GM19455 (cell line): ENCODE measurements around the gene SKOR2.
"Not testable (repeated sequence)": the region's sequence is repeated elsewhere in the genome, so short reads cannot be mapped to it uniquely, and the experiment has no call there.

Experiments
- ATAC-seq: cut with Tn5 transposase; IDR thresholded peaks from one replicate; pipeline ENCODE4 v1.9.1; 2021; ENCODE audit not compliant: unreplicated experiment

The SKOR2 gene

DNA sequence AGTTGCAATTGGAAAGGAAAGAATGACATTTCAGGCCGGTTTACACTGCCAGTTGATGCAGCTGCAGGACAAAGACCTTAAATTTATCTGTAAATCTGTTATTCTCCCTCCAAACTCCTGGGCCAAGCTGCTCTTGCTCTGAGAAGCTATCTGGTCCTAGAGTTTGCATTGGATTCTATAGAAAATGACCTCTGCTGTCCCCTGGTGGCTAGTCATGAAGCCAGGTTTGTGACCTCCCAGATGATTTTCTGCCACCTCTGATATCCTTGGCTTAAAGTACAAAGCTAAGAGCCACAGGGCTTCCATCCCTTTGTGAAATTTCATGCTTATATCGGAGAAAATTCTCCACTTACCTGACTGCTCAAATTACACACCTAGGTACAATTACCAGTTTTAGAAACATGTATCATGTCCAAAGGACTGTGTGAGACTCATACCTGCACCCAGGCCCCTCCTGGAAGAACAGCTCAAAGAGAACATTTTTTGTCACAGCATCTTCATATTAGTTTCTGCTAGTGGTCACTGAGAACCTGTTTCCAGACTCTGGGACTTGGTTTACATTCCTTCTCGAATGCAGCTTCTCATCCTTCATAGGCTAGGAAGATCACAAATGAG is 46.4 kb downstream of the SKOR2 start:
- ATAC-seq, result no peak

DNA sequence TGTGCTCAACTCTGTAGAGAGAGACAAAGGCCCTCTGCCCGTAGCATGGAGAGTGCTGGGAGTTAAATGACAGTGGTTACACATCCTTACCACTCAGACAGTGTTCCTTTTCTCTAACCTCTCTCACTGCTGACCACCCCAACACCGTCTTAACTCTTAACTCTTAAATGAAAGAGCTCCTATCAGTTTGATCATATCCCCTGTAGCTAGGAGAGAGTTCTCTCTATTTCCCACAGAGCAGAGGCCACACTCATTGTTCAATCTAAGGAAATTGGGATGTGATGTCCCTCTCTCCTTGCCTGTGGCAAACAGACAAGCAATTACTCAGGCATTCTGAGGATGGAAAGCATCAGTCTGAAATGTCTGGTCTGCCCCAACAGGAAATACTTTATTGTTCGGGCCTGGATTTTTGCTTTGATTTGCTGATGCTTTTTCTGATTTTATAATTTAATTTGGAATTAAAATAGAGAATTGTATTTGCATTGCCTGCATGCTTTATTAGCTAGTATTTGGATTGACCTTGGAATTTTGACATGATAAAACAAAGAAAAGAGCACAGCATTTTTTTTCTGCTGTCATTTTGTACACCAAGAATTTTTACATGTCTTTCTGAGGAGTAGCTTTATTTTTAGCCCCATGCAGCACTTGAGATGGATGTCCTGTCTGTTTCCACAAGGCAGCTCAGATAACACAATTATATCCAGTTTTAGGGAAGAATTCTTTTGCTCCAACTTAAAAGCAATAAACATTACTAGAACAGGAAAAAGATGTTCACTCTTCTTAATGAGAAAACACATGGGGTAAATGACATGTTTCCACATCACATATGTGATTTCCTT is 47.6 kb downstream of the SKOR2 start:
- ATAC-seq, result no peak

DNA sequence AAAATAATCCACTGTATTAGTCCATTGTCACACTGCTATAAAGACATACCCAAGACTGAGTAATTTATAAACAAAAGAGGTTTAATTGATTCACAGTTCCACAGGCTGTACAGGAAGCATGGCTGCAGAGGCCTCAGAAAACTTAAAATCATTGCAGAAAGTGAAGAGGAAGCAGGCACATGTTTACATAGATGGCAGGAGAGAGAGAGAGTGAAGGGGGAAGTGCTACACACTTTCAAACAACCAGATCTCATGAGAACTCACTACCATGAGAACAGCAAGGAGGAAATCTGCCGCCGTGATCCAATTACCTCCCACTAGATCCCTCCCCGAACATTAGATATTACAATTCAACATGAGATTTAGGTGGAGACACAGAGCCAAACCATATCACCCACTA is 55.5 kb downstream of the SKOR2 start:
- not testable (repeated sequence) for ATAC-seq

DNA sequence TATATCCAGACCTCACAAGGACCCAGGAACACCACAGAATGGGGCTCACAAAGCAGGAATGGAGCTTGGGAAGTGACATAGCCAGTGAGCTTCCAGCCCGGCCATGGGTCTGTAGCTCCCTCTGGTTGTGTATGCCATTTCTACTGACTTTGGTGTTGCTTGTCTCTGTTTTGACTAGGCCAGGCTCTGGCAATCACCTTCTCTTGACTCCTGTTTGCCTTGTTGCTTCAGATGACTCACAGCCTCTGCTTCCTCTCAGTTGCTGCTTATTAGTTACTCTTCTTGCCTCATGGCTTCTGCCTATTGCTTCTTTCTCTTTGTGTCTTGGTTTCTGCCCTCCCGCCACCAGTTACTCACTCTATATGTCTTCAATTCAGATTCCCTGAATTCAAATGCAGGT is 59.5 kb downstream of the SKOR2 start:
- ATAC-seq, result no peak

DNA sequence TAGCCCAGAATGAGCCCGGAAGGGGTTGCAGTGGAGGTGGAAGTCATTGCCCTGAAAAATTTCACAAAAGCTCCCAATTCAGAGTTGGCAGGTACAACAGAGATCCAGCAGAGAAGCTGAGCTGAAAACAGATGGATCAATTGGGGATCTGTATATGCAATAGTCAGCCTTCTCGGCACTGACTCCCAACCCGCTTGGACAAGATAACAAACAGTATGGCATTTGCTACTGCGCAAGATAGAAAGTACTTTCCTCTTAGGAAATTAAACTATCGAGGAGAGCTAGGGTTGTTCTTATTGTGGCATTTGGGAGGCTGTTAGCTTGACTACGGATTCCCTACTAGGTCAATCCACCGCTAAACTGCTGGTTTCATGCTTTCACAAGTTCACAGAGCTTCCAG is 63.7 kb downstream of the SKOR2 start:
- ATAC-seq, result no peak

DNA sequence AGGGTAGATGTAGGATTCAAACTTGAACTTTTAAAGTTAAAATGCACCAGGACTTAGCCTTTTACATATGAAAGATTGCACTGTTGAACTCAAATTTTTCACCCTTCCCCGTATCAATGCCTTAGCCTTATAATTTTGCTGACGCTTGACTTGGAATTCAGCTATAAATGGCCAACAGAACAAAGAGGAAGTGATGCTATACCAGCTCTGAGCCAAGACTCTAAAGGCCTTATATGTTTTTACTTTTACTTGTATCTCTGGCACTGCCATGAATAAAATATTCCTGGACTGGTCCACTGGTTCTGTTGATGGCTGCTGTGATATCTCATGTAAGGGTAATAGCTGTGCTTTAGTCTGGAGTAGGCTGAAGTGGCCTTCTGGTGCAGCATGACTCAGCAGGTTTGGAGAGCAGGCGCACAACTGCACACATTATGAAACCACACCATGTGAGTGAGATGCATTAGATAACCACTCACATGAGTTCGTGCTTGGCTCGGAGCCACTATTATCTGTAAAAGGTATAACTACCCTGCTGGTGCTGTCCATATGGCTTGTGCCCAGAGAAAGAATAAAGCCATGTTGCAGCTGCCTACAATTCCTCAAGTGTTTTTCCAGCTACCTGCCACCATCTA is 66.9 kb downstream of the SKOR2 start:
- no peak for ATAC-seq

DNA sequence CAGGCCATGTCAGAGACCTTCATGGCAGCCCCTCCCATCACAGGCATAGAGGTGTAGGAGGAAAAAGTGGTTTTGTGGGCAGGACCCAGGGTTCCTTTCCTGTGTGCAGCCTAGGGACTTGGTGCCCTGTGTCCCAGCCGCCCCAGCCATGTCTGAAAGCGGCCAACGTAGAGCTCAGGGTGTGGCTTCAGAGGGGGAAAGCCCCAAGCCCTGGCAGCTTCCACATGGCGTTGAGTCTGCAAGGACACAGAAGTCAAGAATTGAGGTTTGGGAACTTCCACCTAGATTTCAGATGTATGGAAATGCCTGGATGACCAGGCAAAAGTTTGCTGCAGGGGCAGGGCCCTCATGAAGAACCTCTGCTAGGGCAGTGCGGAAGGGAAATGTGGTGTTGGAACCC is 69.3 kb downstream of the SKOR2 start:
- not testable (repeated sequence) for ATAC-seq

DNA sequence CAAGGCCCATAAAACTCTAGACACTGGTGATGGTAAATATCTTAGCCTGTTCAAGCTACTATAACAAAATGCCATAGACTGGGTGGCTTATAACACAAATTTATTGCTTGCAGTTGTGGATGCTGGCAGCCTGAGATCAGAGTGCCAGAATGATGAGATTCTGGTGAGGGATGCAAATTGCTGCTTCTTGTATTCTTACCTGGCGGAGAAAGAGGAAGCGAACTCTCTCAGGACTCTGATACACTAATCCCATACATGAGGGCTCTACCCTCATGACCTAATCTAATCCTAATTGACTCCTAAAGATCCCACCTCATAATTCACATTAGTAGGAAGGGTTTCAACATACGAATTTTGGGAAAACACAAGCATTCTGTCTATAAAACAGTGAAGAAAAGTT is 70.7 kb downstream of the SKOR2 start:
- ATAC-seq, result no peak

DNA sequence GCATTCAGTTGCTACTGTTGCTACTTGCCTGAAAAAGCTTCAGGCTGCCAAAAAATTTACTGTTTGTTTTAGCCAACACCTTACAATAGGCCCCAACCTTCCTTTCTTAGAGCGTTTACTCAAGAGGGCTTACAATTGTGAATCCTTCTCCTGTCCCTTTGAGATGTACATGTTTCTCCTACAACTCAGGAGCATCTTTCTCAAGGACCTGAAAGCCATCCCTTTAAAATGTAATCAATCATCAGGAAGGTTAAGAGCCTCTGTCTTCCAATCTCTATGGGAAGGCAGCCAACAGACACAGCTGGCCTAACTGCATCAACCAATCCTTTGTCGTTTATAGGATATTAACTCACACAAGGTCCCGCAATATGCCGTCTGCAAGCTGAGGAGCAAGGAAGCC is 71.9 kb downstream of the SKOR2 start:
- no peak for ATAC-seq

DNA sequence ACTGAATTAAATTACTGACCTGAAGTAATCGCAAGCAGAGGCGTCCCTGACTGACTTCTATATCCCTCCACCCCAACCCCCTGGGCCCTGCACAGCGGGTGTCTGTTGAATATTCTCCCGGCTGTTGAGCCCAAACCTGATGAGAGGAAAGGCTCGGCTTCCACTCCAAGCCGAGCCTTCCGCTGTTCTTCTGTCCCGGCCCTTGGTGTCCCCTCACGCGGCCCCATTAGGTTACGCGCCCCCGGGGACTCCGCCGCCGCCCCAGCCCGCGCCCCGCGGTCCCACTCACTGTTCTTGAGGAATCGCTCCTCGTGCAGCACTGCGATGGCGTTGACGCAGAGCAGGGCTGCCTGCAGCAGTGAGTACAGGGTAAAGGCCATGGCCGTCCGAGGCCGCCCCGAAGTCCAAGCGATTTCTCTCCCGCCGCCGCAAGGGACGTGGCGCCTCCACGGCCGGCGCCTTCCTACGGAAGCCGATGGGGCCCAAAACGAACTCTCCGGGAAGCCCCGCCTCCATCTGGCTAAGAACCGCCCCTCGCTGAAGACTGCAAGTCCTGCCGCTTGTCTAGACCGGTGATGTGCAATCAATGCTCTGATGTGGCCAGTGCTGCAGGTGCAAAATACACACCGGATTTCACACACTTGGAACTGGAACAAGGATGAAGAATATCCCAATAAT is 75.4 kb downstream of the SKOR2 start, which contains the start of gene IER3IP1:
Gene IER3IP1 (minus strand): TSS at position 467 of the 678 bp plus-strand sequence. CDS start 87 bp downstream, at position 380.
- peak; percentile 79 for ATAC-seq

DNA sequence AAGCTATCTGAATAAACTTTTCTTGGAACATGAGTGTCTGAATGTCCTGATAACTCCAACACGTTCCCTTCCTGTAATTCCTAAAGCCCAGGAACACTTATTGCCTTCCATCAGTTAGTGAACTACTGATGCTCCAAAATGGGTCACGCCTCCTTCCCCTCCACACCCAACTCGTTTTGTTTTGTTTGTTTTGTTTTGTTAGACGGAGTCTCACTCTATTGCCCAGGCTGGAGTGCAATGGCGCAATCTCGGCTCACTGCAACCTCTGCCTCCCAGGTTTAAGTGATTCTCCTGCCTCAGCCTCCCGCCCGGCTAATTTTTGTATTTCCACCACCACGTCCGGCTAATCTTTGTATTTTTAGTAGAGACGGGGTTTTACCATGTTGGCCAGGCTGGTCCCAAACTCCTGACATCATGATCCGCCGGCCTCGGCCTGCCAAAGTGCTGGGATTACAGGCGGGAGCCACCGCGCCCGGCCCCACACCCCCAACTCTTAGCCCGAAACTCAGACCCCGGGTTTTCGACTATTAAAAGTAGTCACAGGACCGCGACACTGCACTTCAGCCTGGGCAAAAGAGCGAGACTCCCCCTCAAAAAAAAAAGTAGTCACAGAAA is 76.1 kb downstream of the SKOR2 start:
- ATAC-seq, result peak; percentile 19

DNA sequence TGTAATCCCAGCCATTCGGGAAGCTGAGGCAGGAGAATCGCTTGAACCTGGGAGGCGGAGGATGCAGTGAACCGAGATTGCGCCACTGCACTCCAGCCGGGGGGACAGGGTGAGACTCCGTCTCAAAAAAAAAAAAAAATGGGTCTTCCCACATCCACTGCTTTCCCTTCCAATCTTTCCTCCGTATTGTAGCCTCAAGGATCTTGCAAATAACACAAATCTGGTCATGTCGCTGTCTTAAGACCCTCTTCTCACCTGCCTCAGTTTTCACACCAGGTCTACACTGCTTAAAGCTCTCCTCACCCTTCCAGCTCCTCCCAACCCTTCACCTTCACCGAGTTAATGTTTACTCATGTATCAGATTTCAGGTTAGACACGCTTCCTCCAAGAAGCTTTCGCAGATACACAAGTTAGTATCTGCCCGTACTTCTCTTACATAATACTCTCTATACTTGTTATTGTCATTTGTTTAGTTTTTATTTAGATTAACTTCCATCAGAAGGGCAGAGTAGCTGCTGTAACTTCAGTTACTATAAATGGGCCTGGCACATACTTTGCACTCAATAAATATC is 76.8 kb downstream of the SKOR2 start:
- no peak for ATAC-seq

DNA sequence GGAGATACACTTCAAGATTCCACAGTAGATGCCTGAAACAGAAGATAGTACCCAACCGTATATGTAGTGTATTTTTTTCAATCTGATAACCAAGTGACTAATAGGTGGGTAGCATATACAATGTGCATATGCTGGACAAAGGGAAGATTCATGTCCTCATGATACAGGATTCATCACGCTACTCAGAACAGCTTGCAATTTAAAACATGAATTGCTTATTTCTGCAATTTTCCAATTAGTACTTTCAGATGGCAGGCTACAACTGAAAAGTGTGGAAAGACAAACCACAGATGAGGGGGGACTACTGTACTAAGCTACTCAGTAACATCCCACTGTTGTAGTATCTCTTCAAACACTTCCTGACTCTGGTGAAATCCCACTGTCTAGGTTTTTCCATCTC is 79.0 kb downstream of the SKOR2 start:
- no peak for ATAC-seq

DNA sequence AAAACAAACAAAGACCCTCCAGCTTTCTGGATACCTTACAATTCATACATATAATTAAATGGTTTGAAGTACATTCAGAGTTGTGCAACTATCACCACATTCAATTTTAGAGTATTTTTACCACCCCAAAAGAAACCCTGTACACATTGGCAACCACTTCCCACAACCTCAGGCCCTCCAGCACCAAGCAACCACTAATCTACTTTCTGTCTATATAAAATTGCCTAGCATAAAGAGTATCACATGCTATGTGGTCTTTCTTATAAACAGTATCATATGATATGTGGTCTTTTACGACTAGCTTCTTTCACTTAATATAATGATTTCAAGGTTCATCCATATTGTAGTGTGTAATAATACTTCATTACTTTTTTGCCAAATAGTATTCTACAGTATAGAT is 82.5 kb downstream of the SKOR2 start:
- ATAC-seq, result no peak

DNA sequence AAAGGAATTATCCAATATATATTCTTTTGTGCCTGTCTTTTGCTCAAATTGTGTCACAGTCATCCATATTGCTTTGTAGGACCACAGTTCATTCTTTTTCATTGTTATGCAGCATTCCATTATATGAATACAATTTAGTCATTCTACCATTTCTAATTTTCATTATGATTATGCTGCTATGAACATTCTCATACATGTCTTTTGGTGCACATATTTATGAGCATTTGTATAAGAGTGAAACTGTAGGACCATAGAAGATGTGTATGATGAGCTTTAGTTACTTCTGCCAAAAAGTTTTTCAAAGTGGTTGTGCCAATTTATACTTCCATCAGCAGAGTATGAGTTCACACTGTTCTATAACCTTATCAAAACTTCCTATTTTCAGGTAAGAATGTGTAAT is 83.0 kb downstream of the SKOR2 start:
- no peak for ATAC-seq

DNA sequence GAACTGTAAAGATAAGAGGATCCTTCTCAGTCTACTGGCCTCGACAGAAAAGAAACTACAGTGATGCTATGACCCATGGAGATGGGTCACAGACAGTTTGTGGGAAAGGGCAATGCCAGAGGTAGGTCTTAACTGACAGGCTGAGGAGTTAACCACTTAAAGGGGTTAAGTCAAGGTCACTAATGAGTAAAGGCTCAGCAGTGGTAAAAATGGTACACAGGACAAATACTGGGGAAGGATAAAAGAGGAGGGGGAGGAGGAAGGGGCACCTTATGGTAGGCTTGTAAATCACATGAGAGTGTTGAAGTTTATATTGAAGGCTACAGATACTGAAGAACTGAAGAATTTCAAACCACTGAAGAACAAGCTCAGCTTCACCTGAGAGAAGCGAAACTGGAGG is 85.2 kb downstream of the SKOR2 start:
- ATAC-seq, result no peak

DNA sequence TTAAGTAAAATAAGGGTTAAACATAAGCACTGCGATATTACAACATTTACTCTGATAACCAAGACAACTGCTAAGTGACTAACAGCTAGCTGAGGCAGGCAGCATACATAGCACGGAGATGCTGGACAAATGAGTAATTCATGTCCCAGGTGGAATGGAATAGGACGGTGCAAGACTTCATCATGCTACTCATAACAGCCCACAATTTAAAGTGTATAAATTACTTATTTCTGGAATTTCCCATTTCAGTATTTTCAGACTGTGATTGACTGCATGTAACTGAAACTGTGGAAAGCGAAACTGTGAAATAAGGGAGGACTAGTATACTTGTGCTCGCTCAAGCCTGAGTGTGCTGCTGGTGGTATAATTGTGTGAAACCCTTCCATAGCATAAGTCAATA is 88.2 kb downstream of the SKOR2 start:
- peak; percentile 73 for ATAC-seq

DNA sequence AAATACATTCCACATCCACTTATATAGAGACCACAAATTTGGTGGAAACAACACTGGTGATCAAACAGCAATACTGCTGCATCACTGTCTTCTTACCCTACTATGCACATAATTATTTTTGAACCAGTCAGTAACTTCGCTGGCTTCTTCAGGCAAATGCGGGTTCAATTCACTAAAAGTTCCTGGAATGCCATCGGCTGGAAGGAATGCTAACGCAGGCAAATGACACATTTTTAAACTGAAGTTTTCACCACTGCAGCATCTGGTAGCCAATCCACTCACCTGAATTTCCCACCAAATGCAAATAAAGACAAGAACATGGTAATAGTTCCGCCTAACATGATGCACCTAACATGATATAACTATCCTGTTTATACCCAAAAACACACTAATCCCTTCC is 91.2 kb downstream of the SKOR2 start:
- no peak for ATAC-seq

DNA sequence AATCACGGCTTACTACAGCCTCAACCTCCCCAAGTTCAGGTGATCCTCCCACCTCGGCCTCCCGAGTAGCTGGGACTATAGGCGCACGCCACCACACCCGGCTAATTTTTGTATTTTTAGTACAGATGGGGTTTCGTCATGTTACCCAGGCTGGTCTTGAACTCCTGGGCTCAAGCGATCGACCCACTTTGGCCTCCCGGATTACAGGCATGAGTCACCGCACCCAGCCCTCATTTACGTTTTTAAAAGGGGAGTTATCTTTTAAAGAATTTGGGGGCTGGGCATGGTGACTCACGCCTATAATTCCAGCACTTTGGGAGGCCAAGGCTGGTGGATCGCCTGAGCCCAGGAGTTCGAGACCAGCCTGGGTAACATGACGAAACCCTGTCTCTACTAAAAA is 93.1 kb downstream of the SKOR2 start:
- not testable (repeated sequence) for ATAC-seq
